HepG2 (cell line): ENCODE measurements around the gene MLXIPL. TPM values are rescaled to one million over a fixed set of nuclear protein-coding genes. Genes with fewer than 3 reads are reported as not detected.

ENCODE experiments used
- GATAD2A ChIP-seq: IDR thresholded peaks from 2 replicates; pipeline ENCODE4 v1.6.1; 2016
- KDM4B ChIP-seq: sonication (generic); formaldehyde crosslinking; IDR thresholded peaks from 2 replicates; pipeline ENCODE4 v1.4.0; 2020; ENCODE audit warnings: missing genetic modification reagents
- MYC ChIP-seq: sonication (generic); formaldehyde crosslinking; IDR thresholded peaks from 2 replicates; pipeline ENCODE4 v1.9.0; 2021; ENCODE audit warnings: missing genetic modification reagents, borderline replicate concordance
- RBAK ChIP-seq: sonication (generic); formaldehyde crosslinking; IDR thresholded peaks from 2 replicates; pipeline ENCODE4 v1.5.1; 2020; ENCODE audit warnings: mild to moderate bottlenecking, missing genetic modification reagents
- RBFOX2 ChIP-seq: fragments of 200-400 bp; formaldehyde crosslinking; IDR thresholded peaks from 2 replicates; pipeline ENCODE4 v1.6.1; 2017; ENCODE audit warnings: low read depth, mild to moderate bottlenecking, low read length
- SRSF4 ChIP-seq: fragments of 200-400 bp; formaldehyde crosslinking; IDR thresholded peaks from one replicate; pipeline ENCODE4 v1.6.1; 2018; ENCODE audit warnings: mild to moderate bottlenecking, low read depth, low read length, moderate library complexity; ENCODE audit not compliant: poor library complexity, severe bottlenecking
- TBL1XR1 ChIP-seq: fragments of 150-350 bp; IDR thresholded peaks from 2 replicates; pipeline ENCODE4 v1.6.1; 2014; ENCODE audit warnings: borderline replicate concordance, low read length; ENCODE audit not compliant: partially characterized antibody
- TBX3 ChIP-seq: fragments of 450-650 bp; IDR thresholded peaks from 2 replicates; pipeline ENCODE4 v1.6.1; 2017; ENCODE audit warnings: antibody characterized with exemption, mild to moderate bottlenecking, inconsistent platforms, borderline replicate concordance
- ZEB1 ChIP-seq: IDR thresholded peaks from 2 replicates; pipeline ENCODE4 v1.6.1; 2012; ENCODE audit warnings: mild to moderate bottlenecking, low read depth, inconsistent platforms; ENCODE audit not compliant: insufficient replicate concordance
- ZNF274 ChIP-seq: sonication (generic); formaldehyde crosslinking; IDR thresholded peaks from 2 replicates; pipeline ENCODE4 v1.5.1; 2020; ENCODE audit warnings: mild to moderate bottlenecking, missing genetic modification reagents
- ZNF782 ChIP-seq: sonication (generic); formaldehyde crosslinking; IDR thresholded peaks from 2 replicates; pipeline ENCODE4 v1.4.0; 2020; ENCODE audit warnings: missing genetic modification reagents, mild to moderate bottlenecking, borderline replicate concordance
- ZSCAN29 ChIP-seq: sonication (generic); formaldehyde crosslinking; conservative IDR thresholded peaks from 2 replicates; pipeline ENCODE4 v1.4.0; 2020; ENCODE audit warnings: mild to moderate bottlenecking, missing genetic modification reagents
- polyA plus RNA-seq, 8 experiments: library from polyadenylated mRNA; depleted of rRNA in 3 of 8; stranded (reverse) in 7 of 8; unstranded in 1 of 8; fragments of >200 nt; fragmentation: Illumina TruSeq in 4 of 8; extraction: Trizol in 4 of 8; gene quantifications; 2 replicates each; pipeline versions ENCODE4 v1.2.1 to v1.2.3, GENCODE V29; 2011 to 2016; ENCODE audit warnings: low read depth in 4 of 8, missing spikeins in 1 of 8, mixed read lengths in 1 of 8; ENCODE audit not compliant: insufficient read depth in 1 of 8
- total RNA-seq, 5 experiments: library from RNA; depleted of rRNA; stranded (reverse); fragments of >200 nt; fragmentation: Illumina TruSeq; extraction: Trizol; gene quantifications; 2 replicates each; pipeline ENCODE4 v1.2.3, GENCODE V29; 2016; ENCODE audit warnings: low read depth in 1 of 5
- TF ChIP-seq, protein P1 (sequence below): sonication (generic); formaldehyde crosslinking; IDR thresholded peaks from 2 replicates; pipeline ENCODE4 v1.5.1; 2020; ENCODE audit warnings: mild to moderate bottlenecking, moderate library complexity, missing genetic modification reagents
- TF ChIP-seq, protein P2 (sequence below), 2 experiments: fragments of 450-650 bp in 1 of 2; sonication (generic) in 1 of 2; formaldehyde crosslinking; IDR thresholded peaks; 2 replicates each; pipeline versions ENCODE4 v1.5.0 to v1.8.0; 2020 to 2022; ENCODE audit warnings: mild to moderate bottlenecking in 1 of 2, missing genetic modification reagents in 1 of 2
- TF ChIP-seq, protein P3 (sequence below): sonication (generic); formaldehyde crosslinking; IDR thresholded peaks from 2 replicates; pipeline ENCODE4 v1.4.0; 2020; ENCODE audit warnings: missing genetic modification reagents, borderline replicate concordance
- TF ChIP-seq, protein P4 (sequence below): IDR thresholded peaks from 2 replicates; pipeline ENCODE4 v1.6.1; 2016; ENCODE audit warnings: control low read depth
- TF ChIP-seq, protein P5 (sequence below): sonication (generic); formaldehyde crosslinking; IDR thresholded peaks from 2 replicates; pipeline ENCODE4 v1.5.0; 2020; ENCODE audit warnings: mild to moderate bottlenecking, missing genetic modification reagents, borderline replicate concordance

The MLXIPL gene
- total and polyA plus RNA-seq, 2 of the 13 experiments (the other 11 are each of a cell fraction or from before 2014, with no cell fraction given): 51.6 to 60.1 TPM

DNA sequence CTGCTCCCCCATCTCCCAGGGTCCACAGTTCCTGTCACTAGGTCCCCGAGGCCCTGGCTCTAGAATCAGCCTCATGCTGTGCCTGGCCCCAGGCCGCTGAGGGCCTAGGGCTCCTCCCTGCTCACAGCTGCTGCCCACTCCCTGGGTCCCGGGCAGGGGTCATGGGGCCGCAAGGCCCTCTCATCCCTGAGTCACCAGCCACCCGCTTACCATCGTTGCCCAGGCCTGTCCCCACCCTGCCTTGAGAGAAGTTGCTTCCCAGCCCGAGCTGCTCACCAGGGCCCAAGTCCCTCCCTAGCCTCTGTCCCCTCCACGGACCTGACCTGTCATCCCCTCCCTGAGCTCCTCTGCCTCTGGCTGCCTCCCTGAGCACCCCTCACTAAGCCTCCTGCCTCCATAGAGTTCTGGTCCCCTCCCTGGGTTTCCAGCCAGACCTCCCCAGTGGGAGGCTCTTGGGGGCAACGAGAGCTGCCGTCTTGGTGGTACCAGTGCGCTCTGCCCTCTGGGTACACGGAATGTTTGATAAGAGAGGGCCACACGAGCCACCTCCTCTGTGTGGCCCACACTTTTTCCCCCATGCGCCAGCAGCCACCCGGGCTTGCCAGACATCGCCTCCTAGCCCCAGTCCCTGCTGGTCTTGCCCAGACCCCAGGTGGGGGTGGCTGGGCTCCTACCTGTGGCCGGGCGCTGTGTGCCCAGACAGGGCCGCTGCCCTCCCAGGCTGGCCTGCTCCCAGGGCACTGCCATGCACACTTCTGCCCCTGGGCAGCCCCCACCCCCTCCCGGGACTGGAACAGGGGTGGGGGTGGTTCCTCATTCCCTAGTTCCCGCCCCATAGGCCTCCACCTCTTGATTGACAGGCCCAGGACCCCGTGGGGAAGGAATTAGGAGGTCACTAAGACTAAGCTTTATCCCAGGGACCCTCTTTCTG lies 21.3 kb downstream of the MLXIPL start (continued):
- TF ChIP-seq ZEB1: peak; percentile 14
- no peak for TF ChIP-seq RBAK (CRISPR knock-in tag)
- TF ChIP-seq, protein P1, sequence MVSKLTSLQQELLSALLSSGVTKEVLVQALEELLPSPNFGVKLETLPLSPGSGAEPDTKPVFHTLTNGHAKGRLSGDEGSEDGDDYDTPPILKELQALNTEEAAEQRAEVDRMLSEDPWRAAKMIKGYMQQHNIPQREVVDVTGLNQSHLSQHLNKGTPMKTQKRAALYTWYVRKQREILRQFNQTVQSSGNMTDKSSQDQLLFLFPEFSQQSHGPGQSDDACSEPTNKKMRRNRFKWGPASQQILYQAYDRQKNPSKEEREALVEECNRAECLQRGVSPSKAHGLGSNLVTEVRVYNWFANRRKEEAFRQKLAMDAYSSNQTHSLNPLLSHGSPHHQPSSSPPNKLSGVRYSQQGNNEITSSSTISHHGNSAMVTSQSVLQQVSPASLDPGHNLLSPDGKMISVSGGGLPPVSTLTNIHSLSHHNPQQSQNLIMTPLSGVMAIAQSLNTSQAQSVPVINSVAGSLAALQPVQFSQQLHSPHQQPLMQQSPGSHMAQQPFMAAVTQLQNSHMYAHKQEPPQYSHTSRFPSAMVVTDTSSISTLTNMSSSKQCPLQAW (CRISPR knock-in tag): no peak
- TF ChIP-seq, protein P2, sequence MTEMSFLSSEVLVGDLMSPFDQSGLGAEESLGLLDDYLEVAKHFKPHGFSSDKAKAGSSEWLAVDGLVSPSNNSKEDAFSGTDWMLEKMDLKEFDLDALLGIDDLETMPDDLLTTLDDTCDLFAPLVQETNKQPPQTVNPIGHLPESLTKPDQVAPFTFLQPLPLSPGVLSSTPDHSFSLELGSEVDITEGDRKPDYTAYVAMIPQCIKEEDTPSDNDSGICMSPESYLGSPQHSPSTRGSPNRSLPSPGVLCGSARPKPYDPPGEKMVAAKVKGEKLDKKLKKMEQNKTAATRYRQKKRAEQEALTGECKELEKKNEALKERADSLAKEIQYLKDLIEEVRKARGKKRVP (CRISPR knock-in tag; IDR thresholded peaks at IDR 0.05): no peak
- TF ChIP-seq TBL1XR1: no peak
- TF ChIP-seq MYC (CRISPR knock-in tag): peak; percentile 10; the same call in 1 of the 2 replicates
- peak; percentile 21 for TF ChIP-seq SRSF4
- TF ChIP-seq, protein P3, sequence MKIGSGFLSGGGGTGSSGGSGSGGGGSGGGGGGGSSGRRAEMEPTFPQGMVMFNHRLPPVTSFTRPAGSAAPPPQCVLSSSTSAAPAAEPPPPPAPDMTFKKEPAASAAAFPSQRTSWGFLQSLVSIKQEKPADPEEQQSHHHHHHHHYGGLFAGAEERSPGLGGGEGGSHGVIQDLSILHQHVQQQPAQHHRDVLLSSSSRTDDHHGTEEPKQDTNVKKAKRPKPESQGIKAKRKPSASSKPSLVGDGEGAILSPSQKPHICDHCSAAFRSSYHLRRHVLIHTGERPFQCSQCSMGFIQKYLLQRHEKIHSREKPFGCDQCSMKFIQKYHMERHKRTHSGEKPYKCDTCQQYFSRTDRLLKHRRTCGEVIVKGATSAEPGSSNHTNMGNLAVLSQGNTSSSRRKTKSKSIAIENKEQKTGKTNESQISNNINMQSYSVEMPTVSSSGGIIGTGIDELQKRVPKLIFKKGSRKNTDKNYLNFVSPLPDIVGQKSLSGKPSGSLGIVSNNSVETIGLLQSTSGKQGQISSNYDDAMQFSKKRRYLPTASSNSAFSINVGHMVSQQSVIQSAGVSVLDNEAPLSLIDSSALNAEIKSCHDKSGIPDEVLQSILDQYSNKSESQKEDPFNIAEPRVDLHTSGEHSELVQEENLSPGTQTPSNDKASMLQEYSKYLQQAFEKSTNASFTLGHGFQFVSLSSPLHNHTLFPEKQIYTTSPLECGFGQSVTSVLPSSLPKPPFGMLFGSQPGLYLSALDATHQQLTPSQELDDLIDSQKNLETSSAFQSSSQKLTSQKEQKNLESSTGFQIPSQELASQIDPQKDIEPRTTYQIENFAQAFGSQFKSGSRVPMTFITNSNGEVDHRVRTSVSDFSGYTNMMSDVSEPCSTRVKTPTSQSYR (CRISPR knock-in tag): peak; percentile 6; the same call in 1 of the 2 replicates
- TF ChIP-seq ZNF782: 0 out of 2 replicates have a peak, but pooled peaks have one; percentile 28
- TF ChIP-seq, protein P4, sequence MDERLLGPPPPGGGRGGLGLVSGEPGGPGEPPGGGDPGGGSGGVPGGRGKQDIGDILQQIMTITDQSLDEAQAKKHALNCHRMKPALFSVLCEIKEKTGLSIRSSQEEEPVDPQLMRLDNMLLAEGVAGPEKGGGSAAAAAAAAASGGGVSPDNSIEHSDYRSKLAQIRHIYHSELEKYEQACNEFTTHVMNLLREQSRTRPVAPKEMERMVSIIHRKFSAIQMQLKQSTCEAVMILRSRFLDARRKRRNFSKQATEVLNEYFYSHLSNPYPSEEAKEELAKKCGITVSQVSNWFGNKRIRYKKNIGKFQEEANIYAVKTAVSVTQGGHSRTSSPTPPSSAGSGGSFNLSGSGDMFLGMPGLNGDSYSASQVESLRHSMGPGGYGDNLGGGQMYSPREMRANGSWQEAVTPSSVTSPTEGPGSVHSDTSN (CRISPR knock-in tag): peak; percentile 76
- TF ChIP-seq ZNF274: no peak
- no peak for TF ChIP-seq TBX3
- TF ChIP-seq KDM4B (CRISPR knock-in tag): no peak
- TF ChIP-seq GATAD2A (CRISPR knock-in tag): peak; percentile 7; the same call in 1 of the 2 replicates
- TF ChIP-seq ZSCAN29 (CRISPR knock-in tag): no peak
- TF ChIP-seq, protein P5, sequence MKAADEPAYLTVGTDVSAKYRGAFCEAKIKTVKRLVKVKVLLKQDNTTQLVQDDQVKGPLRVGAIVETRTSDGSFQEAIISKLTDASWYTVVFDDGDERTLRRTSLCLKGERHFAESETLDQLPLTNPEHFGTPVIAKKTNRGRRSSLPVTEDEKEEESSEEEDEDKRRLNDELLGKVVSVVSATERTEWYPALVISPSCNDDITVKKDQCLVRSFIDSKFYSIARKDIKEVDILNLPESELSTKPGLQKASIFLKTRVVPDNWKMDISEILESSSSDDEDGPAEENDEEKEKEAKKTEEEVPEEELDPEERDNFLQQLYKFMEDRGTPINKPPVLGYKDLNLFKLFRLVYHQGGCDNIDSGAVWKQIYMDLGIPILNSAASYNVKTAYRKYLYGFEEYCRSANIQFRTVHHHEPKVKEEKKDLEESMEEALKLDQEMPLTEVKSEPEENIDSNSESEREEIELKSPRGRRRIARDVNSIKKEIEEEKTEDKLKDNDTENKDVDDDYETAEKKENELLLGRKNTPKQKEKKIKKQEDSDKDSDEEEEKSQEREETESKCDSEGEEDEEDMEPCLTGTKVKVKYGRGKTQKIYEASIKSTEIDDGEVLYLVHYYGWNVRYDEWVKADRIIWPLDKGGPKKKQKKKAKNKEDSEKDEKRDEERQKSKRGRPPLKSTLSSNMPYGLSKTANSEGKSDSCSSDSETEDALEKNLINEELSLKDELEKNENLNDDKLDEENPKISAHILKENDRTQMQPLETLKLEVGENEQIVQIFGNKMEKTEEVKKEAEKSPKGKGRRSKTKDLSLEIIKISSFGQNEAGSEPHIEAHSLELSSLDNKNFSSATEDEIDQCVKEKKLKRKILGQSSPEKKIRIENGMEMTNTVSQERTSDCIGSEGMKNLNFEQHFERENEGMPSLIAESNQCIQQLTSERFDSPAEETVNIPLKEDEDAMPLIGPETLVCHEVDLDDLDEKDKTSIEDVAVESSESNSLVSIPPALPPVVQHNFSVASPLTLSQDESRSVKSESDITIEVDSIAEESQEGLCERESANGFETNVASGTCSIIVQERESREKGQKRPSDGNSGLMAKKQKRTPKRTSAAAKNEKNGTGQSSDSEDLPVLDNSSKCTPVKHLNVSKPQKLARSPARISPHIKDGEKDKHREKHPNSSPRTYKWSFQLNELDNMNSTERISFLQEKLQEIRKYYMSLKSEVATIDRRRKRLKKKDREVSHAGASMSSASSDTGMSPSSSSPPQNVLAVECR (CRISPR knock-in tag): no peak
- TF ChIP-seq RBFOX2: peak; percentile 88
